HCT116 (cell line): ENCODE measurements around the gene DNAL4.

ENCODE experiments used
- CBX3 ChIP-seq: IDR thresholded peaks from 2 replicates; pipeline ENCODE4 v1.6.1; 2012; ENCODE audit warnings: low read depth
- CEBPB ChIP-seq: IDR thresholded peaks from 2 replicates; pipeline ENCODE4 v1.6.1; 2012; ENCODE audit warnings: low read depth
- EZH2 ChIP-seq: fragments of 200-600 bp; sonication (generic); IDR thresholded peaks from 2 replicates; pipeline ENCODE4 v1.6.1; 2017; ENCODE audit warnings: antibody characterized with exemption, mixed run types
- FOSL1 ChIP-seq: IDR thresholded peaks from 2 replicates; pipeline ENCODE4 v1.6.1; 2012; ENCODE audit warnings: low read depth
- POLR2A ChIP-seq: IDR thresholded peaks from 2 replicates; pipeline ENCODE4 v1.7.0; 2011; ENCODE audit warnings: borderline replicate concordance; ENCODE audit not compliant: insufficient read depth, insufficient read length; ENCODE audit errors: extremely low read depth
- POLR2AphosphoS5 ChIP-seq: IDR thresholded peaks from 2 replicates; pipeline ENCODE4 v1.6.1; 2011; ENCODE audit warnings: mild to moderate bottlenecking, low read depth, low read length, moderate library complexity
- RAD21 ChIP-seq: IDR thresholded peaks from 2 replicates; pipeline ENCODE4 v1.6.1; 2012; ENCODE audit warnings: low read depth, mild to moderate bottlenecking
- ZFX ChIP-seq: fragments of 450-650 bp; IDR thresholded peaks from 2 replicates; pipeline ENCODE4 v1.6.1; 2017
- TF ChIP-seq, protein P1 (sequence below), 3 experiments: fragments of 200-600 bp in 1 of 3; sonication (generic) in 1 of 3; IDR thresholded peaks in 2 of 3; conservative IDR thresholded peaks in 1 of 3; 2 replicates each; pipeline ENCODE4 v1.5.1; 2012 to 2017; ENCODE audit warnings: low read depth in 2 of 3, low read length in 2 of 3, antibody characterized with exemption in 1 of 3, borderline replicate concordance in 1 of 3, control low read depth in 1 of 3, mild to moderate bottlenecking in 1 of 3, mixed read lengths in 1 of 3, mixed run types in 1 of 3, moderate library complexity in 1 of 3; ENCODE audit not compliant: insufficient read depth in 1 of 3
- TF ChIP-seq, protein P2 (sequence below): IDR thresholded peaks from 2 replicates; pipeline ENCODE4 v1.6.1; 2012; ENCODE audit warnings: low read depth

- TF ChIP-seq, protein P1, sequence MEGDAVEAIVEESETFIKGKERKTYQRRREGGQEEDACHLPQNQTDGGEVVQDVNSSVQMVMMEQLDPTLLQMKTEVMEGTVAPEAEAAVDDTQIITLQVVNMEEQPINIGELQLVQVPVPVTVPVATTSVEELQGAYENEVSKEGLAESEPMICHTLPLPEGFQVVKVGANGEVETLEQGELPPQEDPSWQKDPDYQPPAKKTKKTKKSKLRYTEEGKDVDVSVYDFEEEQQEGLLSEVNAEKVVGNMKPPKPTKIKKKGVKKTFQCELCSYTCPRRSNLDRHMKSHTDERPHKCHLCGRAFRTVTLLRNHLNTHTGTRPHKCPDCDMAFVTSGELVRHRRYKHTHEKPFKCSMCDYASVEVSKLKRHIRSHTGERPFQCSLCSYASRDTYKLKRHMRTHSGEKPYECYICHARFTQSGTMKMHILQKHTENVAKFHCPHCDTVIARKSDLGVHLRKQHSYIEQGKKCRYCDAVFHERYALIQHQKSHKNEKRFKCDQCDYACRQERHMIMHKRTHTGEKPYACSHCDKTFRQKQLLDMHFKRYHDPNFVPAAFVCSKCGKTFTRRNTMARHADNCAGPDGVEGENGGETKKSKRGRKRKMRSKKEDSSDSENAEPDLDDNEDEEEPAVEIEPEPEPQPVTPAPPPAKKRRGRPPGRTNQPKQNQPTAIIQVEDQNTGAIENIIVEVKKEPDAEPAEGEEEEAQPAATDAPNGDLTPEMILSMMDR (IDR thresholded peaks at IDR 0.05 in 2 of 3, conservative IDR thresholded peaks at IDR 0.05 in 1 of 3; ENCODE audit: borderline replicate concordance in 1 of 3, insufficient read depth in 1 of 3, low read depth in 2 of 3, low read length in 2 of 3): no peak
- TF ChIP-seq POLR2A: no peak
- TF ChIP-seq FOSL1: no peak
- no peak for TF ChIP-seq ZFX
- TF ChIP-seq, protein P2, sequence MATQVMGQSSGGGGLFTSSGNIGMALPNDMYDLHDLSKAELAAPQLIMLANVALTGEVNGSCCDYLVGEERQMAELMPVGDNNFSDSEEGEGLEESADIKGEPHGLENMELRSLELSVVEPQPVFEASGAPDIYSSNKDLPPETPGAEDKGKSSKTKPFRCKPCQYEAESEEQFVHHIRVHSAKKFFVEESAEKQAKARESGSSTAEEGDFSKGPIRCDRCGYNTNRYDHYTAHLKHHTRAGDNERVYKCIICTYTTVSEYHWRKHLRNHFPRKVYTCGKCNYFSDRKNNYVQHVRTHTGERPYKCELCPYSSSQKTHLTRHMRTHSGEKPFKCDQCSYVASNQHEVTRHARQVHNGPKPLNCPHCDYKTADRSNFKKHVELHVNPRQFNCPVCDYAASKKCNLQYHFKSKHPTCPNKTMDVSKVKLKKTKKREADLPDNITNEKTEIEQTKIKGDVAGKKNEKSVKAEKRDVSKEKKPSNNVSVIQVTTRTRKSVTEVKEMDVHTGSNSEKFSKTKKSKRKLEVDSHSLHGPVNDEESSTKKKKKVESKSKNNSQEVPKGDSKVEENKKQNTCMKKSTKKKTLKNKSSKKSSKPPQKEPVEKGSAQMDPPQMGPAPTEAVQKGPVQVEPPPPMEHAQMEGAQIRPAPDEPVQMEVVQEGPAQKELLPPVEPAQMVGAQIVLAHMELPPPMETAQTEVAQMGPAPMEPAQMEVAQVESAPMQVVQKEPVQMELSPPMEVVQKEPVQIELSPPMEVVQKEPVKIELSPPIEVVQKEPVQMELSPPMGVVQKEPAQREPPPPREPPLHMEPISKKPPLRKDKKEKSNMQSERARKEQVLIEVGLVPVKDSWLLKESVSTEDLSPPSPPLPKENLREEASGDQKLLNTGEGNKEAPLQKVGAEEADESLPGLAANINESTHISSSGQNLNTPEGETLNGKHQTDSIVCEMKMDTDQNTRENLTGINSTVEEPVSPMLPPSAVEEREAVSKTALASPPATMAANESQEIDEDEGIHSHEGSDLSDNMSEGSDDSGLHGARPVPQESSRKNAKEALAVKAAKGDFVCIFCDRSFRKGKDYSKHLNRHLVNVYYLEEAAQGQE: no peak
- no peak for TF ChIP-seq CEBPB
- no peak for TF ChIP-seq EZH2
- no peak for TF ChIP-seq POLR2AphosphoS5
- no peak for TF ChIP-seq CBX3
- TF ChIP-seq RAD21: no peak
These were observed 42.9 kb downstream of the DNAL4 start for GRCh38 chr22:38751066-38751421.
